HG03025 (cell line): Measurements from ENCODE around the gene SGMS1.
A peak's percentile ranks its signal among the peaks of the same experiment; 100 is the strongest.
"Not testable (repeated sequence)": the region's sequence is repeated elsewhere in the genome, so short reads cannot be mapped to it uniquely, and the experiment has no call there.

ENCODE experiments used
- ATAC-seq: cut with Tn5 transposase; IDR thresholded peaks from one replicate; pipeline ENCODE4 v1.9.1; 2021; ENCODE audit warnings: mild to moderate bottlenecking, moderate library complexity; ENCODE audit not compliant: unreplicated experiment, low FRiP score

Gene SGMS1

GRCh38 chr10:50623663-50624412 lies at the start of gene SGMS1:
Gene SGMS1 (minus strand): TSS chr10:50623956. CDS start chr10:50344114, 279,842 bp downstream.
- peak; percentile 23 for ATAC-seq

GRCh38 chr10:50672152-50672551 lies 48.4 kb upstream of the SGMS1 start:
- not testable (repeated sequence) for ATAC-seq

GRCh38 chr10:50671645-50672044 lies 47.9 kb upstream of the SGMS1 start:
- not testable (repeated sequence) for ATAC-seq

- not testable (repeated sequence) for ATAC-seq
These were observed 46.2 kb upstream of the SGMS1 start for GRCh38 chr10:50669957-50670356.

- not testable (repeated sequence) for ATAC-seq
These were observed 43.6 kb upstream of the SGMS1 start for GRCh38 chr10:50667353-50667752.

GRCh38 chr10:50662420-50662819 lies 38.7 kb upstream of the SGMS1 start:
- ATAC-seq: not testable (repeated sequence)

- ATAC-seq: not testable (repeated sequence)
These were observed 37.8 kb upstream of the SGMS1 start for GRCh38 chr10:50661563-50661962.

- peak; percentile 55 for ATAC-seq
These were observed 36.3 kb upstream of the SGMS1 start for GRCh38 chr10:50659865-50660730.

GRCh38 chr10:50659016-50659864 lies 35.5 kb upstream of the SGMS1 start:
- not testable (repeated sequence) for ATAC-seq

- ATAC-seq: no peak
These were observed 34.4 kb upstream of the SGMS1 start for GRCh38 chr10:50658165-50658564.

GRCh38 chr10:50653758-50654157 lies 30.0 kb upstream of the SGMS1 start:
- ATAC-seq: no peak

- no peak for ATAC-seq
These were observed 29.4 kb upstream of the SGMS1 start for GRCh38 chr10:50653142-50653541.

- ATAC-seq: no peak
These were observed 28.1 kb upstream of the SGMS1 start for GRCh38 chr10:50651808-50652207.

GRCh38 chr10:50650481-50650880 lies 26.7 kb upstream of the SGMS1 start:
- no peak for ATAC-seq

GRCh38 chr10:50648935-50649227 lies 25.1 kb upstream of the SGMS1 start:
- peak; percentile 2 for ATAC-seq

GRCh38 chr10:50648089-50648934 lies 24.6 kb upstream of the SGMS1 start:
- peak; percentile 56 for ATAC-seq

- ATAC-seq: not testable (repeated sequence)
These were observed 23.6 kb upstream of the SGMS1 start for GRCh38 chr10:50647350-50647749.

- no peak for ATAC-seq
These were observed 21.5 kb upstream of the SGMS1 start for GRCh38 chr10:50645236-50645635.

GRCh38 chr10:50641626-50642025 lies 17.9 kb upstream of the SGMS1 start:
- ATAC-seq: no peak

GRCh38 chr10:50640238-50640637 lies 16.5 kb upstream of the SGMS1 start:
- ATAC-seq: no peak
